ENCODE results near the gene PLCL2.

Gene PLCL2

GRCh38 chr3:16866571-16866970 lies 18.2 kb upstream of the PLCL2 start:
- no peak for DNase-seq

- no peak for DNase-seq
Measured at GRCh38 chr3:16868513-16868912, 16.2 kb upstream of the PLCL2 start.

- no peak for DNase-seq
Measured at GRCh38 chr3:16869261-16870005, 15.3 kb upstream of the PLCL2 start.

- DNase-seq, result no peak
Measured at GRCh38 chr3:16871915-16872842, 12.6 kb upstream of the PLCL2 start.

- no peak for DNase-seq
Measured at GRCh38 chr3:16873872-16874271, 10.9 kb upstream of the PLCL2 start.

GRCh38 chr3:16875876-16876550 lies 8.7 kb upstream of the PLCL2 start:
- no peak for DNase-seq

- no peak for DNase-seq
Measured at GRCh38 chr3:16877505-16877904, 7.2 kb upstream of the PLCL2 start.

- DNase-seq, result no peak
Measured at GRCh38 chr3:16877911-16878310, 6.8 kb upstream of the PLCL2 start.

- DNase-seq, result no peak
Measured at GRCh38 chr3:16881896-16882630, 2.7 kb upstream of the PLCL2 start.

- DNase-seq, result no peak
Measured at GRCh38 chr3:16883057-16883722, 1.6 kb upstream of the PLCL2 start.

GRCh38 chr3:16883723-16884083 lies 1.1 kb upstream of the PLCL2 start:
- no peak for DNase-seq

GRCh38 chr3:16884084-16884747 lies 539 bp upstream of the PLCL2 start:
- DNase-seq, result peak; percentile 71

GRCh38 chr3:16885593-16886302 lies 993 bp downstream of the PLCL2 start:
- peak; percentile 44 for DNase-seq

GRCh38 chr3:16886303-16886683 lies 1.5 kb downstream of the PLCL2 start:
- peak; percentile 33 for DNase-seq

GRCh38 chr3:16887130-16887529 lies 2.4 kb downstream of the PLCL2 start:
- DNase-seq, result no peak

- no peak for DNase-seq
Measured at GRCh38 chr3:16888356-16888755, 3.6 kb downstream of the PLCL2 start.

- peak; percentile 49 for DNase-seq
Measured at GRCh38 chr3:16888785-16889607, 4.2 kb downstream of the PLCL2 start.

- DNase-seq, result no peak
Measured at GRCh38 chr3:16890597-16891333, 6.0 kb downstream of the PLCL2 start.

- DNase-seq, result no peak
Measured at GRCh38 chr3:16893618-16894200, 9.0 kb downstream of the PLCL2 start.

Measured in activated CD4-positive, alpha-beta T cell treated with anti-CD3 and anti-CD28 coated beads, Interleukin-2, amount 50 U/mL, for 16 hours (primary cell).